ENCODE measurements around the gene CAMTA2.

CAMTA2 gene

DNA sequence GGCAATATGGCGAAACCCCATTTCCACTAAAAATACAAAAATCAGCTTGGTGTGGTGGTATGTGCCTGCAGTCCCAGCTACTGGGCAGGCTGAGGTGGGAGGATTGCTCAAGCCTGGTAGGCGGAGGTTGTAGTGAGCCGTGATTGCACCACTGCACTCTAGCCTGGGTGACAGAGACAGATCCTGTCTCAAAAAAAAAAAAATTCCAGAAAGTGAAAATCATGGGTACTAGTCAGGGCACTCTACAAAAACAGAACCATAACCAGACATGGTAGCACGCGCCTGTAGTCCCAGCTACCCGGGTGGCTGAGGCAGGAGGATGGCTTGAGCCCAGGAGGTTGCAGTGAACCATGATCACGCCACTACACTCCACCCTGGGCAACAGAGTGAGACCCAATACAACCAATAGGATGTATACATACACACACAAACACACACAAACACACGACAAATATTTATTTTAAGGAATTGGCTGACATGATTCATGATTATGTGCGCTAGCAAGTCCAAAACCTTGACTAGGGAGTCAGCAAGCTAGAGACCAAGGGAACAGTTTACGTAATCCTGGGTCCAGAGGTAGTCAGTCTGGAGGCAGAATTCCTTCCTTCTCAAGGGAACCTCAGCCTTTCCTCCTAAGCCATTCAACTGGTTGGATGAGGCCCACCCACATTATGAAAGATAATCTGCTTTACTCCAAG is 67.0 kb downstream of the CAMTA2 start:
- DNase-seq: no peak

DNA sequence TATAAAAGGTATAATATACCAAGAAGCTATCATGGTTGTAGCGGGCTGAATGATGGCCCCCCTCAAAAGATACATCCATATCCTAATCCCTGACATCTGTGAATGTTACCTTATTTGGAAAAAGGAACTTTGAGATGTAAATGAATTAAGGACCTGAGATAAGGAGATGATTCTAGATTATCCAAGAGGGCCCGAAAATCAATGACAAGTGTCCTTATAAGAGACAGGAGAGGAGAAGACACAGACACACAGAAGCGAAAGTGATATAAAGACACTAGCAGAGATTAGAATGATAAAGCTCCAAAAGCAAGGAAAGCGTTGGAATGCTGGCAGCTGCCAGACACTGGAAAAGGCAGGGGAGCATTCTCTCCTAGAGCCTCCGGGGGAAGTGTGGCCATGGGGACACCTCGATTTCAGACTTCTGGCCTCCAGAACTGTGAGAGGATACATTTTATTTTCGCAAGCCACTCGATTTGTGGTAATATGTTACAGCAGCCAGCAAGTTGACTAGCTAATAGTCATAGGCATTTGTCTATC is 67.9 kb downstream of the CAMTA2 start:
- no peak for DNase-seq

Measured in midbrain (tissue), 1 donor.